Tibial nerve (tissue), 4 donors: ENCODE measurements around the gene PRR13.

Source experiments
- CTCF ChIP-seq, 5 experiments: fragments of 200-600 bp in 3 of 5; fragments of 450-650 bp in 2 of 5; sonication (generic) in 3 of 5; IDR thresholded peaks; one replicate each; pipeline ENCODE4 v1.5.1; 2016 to 2019; ENCODE audit warnings: antibody characterized with exemption in 5 of 5, mild to moderate bottlenecking in 3 of 5, moderate library complexity in 2 of 5
- EP300 ChIP-seq, 2 donors: sonication (generic); formaldehyde crosslinking; IDR thresholded peaks; one replicate each; pipeline ENCODE4 v1.6.1; 2017; ENCODE audit warnings: antibody characterized with exemption in 2 of 2, mild to moderate bottlenecking in 1 of 2

- TF ChIP-seq CTCF (IDR thresholded peaks at IDR 0.05) (no peak), EP300 (IDR thresholded peaks at IDR 0.05) (no peak)
These were observed 15.9 kb upstream of the PRR13 start for GRCh38 chr12:53425515-53426150.
